ENCODE measurements around the gene KCNE1. TPM values are rescaled to one million over a fixed set of nuclear protein-coding genes. Genes with fewer than 3 reads are reported as not detected.

Gene KCNE1
- total and polyA plus RNA-seq, 4 donors: 0.23 to 6.0 (median 0.81) TPM

- 91% methylated on average over 4 of the region's 4 CpGs for WGBS
- Histone ChIP-seq H3K4me1 (ENCODE audit: control insufficient read depth in 4 of 4, insufficient read depth in 4 of 4, low read length in 3 of 4) (peaks cover 0 to 12% (median 6%) of the 10 kb centered on the region in 4 donors), H3K9ac (ENCODE audit: low read depth in 1 of 2, low read length in 2 of 2) (no peak overlapping the region), H3K9me3 (ENCODE audit: control insufficient read depth in 4 of 4, low read length in 3 of 4) (no peaks in the 10 kb centered on the region), H3K4me3 (ENCODE audit: low read depth in 1 of 3, low read length in 3 of 3) (no peak overlapping the region), H3K27me3 (ENCODE audit: control insufficient read depth in 4 of 4, insufficient read depth in 4 of 4, low read length in 3 of 4) (no peaks in the 10 kb centered on the region), H3K36me3 (ENCODE audit: control insufficient read depth in 4 of 4, insufficient read depth in 3 of 4, low read depth in 1 of 4, low read length in 3 of 4) (no peaks in the 10 kb centered on the region), H3K27ac (ENCODE audit: low read depth in 1 of 2, low read length in 2 of 2) (no peak overlapping the region)
- TF ChIP-seq REST (IDR thresholded peaks at IDR 0.05) (no peak), FOXA1 (IDR thresholded peaks at IDR 0.05) (no peak), SP1 (IDR thresholded peaks at IDR 0.05) (no peak), HNF4A (conservative IDR thresholded peaks at IDR 0.05) (no peak), GABPA (IDR thresholded peaks at IDR 0.05 in 1 of 2, conservative IDR thresholded peaks at IDR 0.05 in 1 of 2) (no peak), RXRA (IDR thresholded peaks at IDR 0.05) (no peak), FOXA2 (IDR thresholded peaks at IDR 0.05) (no peak), JUND (IDR thresholded peaks at IDR 0.05) (no peak), YY1 (IDR thresholded peaks at IDR 0.05) (no peak), RAD21 (IDR thresholded peaks at IDR 0.05) (peak in 1 of 2 donors; percentile 65), NR2F2 (IDR thresholded peaks at IDR 0.05) (no peak), EGR1 (IDR thresholded peaks at IDR 0.05; ENCODE audit: low read depth in 2 of 2) (no peak), HNF4G (IDR thresholded peaks at IDR 0.05) (no peak), MAX (IDR thresholded peaks at IDR 0.05) (no peak), ZBTB33 (IDR thresholded peaks at IDR 0.05) (no peak), TAF1 (conservative IDR thresholded peaks at IDR 0.05) (no peak), CTCF (IDR thresholded peaks at IDR 0.05; ENCODE audit: low read depth, low read length, missing input control) (peak; percentile 20), ATF3 (IDR thresholded peaks at IDR 0.05) (no peak)
- no peak for DNase-seq (ENCODE audit: low spot score)
These were observed 2.9 kb downstream of the KCNE1 start for GRCh38 chr21:34509151-34509550.

Measured in liver (tissue), 9 donors.